ENCODE results near the gene KCNH1.

KCNH1 gene

DNA sequence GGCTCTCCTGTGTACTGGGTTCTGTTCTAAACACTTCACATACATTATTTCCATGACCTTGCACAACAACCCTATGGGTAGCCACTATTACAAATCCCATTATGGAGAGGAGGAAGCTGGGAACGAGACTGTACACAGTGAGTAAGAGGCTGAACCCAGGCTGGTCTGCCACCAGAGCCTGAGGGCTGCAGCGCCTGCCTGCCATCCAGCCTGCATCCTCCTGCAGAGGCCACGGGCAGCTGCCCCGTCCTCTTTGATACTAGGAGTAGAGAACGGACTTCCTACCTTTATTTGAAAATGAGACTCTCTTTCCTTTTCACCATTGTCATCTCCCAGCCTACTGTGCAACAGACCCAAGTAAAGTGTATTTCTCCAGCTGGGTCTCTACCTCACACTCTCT is 435.3 kb downstream of the KCNH1 start:
- no peak for TF ChIP-seq ZFX (IDR thresholded peaks at IDR 0.05)
- TF ChIP-seq, protein P1, sequence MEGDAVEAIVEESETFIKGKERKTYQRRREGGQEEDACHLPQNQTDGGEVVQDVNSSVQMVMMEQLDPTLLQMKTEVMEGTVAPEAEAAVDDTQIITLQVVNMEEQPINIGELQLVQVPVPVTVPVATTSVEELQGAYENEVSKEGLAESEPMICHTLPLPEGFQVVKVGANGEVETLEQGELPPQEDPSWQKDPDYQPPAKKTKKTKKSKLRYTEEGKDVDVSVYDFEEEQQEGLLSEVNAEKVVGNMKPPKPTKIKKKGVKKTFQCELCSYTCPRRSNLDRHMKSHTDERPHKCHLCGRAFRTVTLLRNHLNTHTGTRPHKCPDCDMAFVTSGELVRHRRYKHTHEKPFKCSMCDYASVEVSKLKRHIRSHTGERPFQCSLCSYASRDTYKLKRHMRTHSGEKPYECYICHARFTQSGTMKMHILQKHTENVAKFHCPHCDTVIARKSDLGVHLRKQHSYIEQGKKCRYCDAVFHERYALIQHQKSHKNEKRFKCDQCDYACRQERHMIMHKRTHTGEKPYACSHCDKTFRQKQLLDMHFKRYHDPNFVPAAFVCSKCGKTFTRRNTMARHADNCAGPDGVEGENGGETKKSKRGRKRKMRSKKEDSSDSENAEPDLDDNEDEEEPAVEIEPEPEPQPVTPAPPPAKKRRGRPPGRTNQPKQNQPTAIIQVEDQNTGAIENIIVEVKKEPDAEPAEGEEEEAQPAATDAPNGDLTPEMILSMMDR (conservative IDR thresholded peaks at IDR 0.05) = no peak

GRCh38 chr1:210697185-210697584 is 436.8 kb downstream of the KCNH1 start:
- TF ChIP-seq, protein P1 (conservative IDR thresholded peaks at IDR 0.05) = no peak
- TF ChIP-seq ZFX (IDR thresholded peaks at IDR 0.05) = no peak
- H3K27ac ChIP-seq = no peak overlapping the region

More for the DNA sequence above, 435.3 kb downstream of the KCNH1 start:
- no peak overlapping the region for H3K27ac ChIP-seq

GRCh38 chr1:210696709-210697108 is 437.2 kb downstream of the KCNH1 start:
- H3K27ac ChIP-seq = no peak overlapping the region
- TF ChIP-seq, protein P1 (conservative IDR thresholded peaks at IDR 0.05) = no peak
- TF ChIP-seq ZFX (IDR thresholded peaks at IDR 0.05) = no peak

- no peak for TF ChIP-seq ZFX (IDR thresholded peaks at IDR 0.05)
- TF ChIP-seq, protein P1 (conservative IDR thresholded peaks at IDR 0.05) = no peak
- H3K27ac ChIP-seq = no peak overlapping the region
Observed at GRCh38 chr1:210695026-210695425, 438.9 kb downstream of the KCNH1 start.

DNA sequence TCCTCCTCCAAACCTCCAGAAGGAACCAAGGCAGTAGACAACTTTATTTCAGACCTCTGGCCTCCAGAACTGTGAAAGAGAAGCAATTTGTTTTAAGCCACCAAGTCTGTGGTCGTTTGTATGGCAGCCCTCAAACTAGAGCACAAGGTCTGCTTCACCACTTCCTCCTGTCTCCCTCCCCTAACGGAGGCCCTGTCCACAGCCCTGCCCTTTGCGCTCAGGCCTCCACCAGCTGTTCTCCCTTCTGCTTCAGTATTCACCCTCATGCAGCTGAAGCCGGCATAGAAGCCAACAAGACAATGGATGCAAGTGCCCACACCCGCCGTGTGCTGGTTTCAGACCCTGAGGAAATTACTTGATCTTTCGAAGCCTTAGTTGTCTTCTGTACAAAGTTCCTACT is 441.2 kb downstream of the KCNH1 start:
- no peak overlapping the region for H3K27ac ChIP-seq
- TF ChIP-seq, protein P1 (conservative IDR thresholded peaks at IDR 0.05) = no peak
- no peak for TF ChIP-seq ZFX (IDR thresholded peaks at IDR 0.05)

GRCh38 chr1:210691039-210691610 is 442.8 kb downstream of the KCNH1 start:
- no peak for TF ChIP-seq ZFX (IDR thresholded peaks at IDR 0.05)
- TF ChIP-seq, protein P1 (conservative IDR thresholded peaks at IDR 0.05) = no peak
- H3K27ac ChIP-seq = no peak overlapping the region

- H3K27ac ChIP-seq = no peak overlapping the region
- TF ChIP-seq ZFX (IDR thresholded peaks at IDR 0.05) = no peak
- TF ChIP-seq, protein P1 (conservative IDR thresholded peaks at IDR 0.05) = no peak
Observed at GRCh38 chr1:210690236-210690635, 443.7 kb downstream of the KCNH1 start.
